Mammary epithelial cell (primary cell): Measurements from ENCODE around the gene CDC25B.

Experiments
- EZH2 ChIP-seq: IDR thresholded peaks from 2 replicates; pipeline ENCODE4 v1.6.1; 2012; ENCODE audit warnings: low read length, inconsistent platforms, borderline replicate concordance
- TF ChIP-seq, protein P1 (sequence below), 2 donors: IDR thresholded peaks in 1 of 2; conservative IDR thresholded peaks in 1 of 2; 2 replicates each; pipeline ENCODE4 v1.5.1; 2011 to 2012; ENCODE audit warnings: inconsistent platforms in 2 of 2, low read length in 2 of 2, mild to moderate bottlenecking in 2 of 2, control low read depth in 1 of 2, low read depth in 1 of 2; ENCODE audit not compliant: insufficient read depth in 1 of 2; ENCODE audit errors: extremely low read depth in 1 of 2

- no peak for TF ChIP-seq EZH2
- TF ChIP-seq, protein P1, sequence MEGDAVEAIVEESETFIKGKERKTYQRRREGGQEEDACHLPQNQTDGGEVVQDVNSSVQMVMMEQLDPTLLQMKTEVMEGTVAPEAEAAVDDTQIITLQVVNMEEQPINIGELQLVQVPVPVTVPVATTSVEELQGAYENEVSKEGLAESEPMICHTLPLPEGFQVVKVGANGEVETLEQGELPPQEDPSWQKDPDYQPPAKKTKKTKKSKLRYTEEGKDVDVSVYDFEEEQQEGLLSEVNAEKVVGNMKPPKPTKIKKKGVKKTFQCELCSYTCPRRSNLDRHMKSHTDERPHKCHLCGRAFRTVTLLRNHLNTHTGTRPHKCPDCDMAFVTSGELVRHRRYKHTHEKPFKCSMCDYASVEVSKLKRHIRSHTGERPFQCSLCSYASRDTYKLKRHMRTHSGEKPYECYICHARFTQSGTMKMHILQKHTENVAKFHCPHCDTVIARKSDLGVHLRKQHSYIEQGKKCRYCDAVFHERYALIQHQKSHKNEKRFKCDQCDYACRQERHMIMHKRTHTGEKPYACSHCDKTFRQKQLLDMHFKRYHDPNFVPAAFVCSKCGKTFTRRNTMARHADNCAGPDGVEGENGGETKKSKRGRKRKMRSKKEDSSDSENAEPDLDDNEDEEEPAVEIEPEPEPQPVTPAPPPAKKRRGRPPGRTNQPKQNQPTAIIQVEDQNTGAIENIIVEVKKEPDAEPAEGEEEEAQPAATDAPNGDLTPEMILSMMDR (conservative IDR thresholded peaks at IDR 0.05 in 1 of 2, IDR thresholded peaks at IDR 0.05 in 1 of 2; ENCODE audit: extremely low read depth in 1 of 2, insufficient read depth in 1 of 2, low read depth in 1 of 2, low read length in 2 of 2) = no peak
Observed at GRCh38 chr20:3847429-3847940, 51.4 kb downstream of the CDC25B start.
